Immature natural killer cell (primary cell): ENCODE data around the gene CNTFR. TPM values are rescaled to one million over a fixed set of nuclear protein-coding genes. Genes with fewer than 3 reads are reported as not detected.

Experiments used
- DNase-seq, 3 donors: peaks; one replicate each; pipeline ENCODE4 v3.0.0; 2022; ENCODE audit warnings: mixed read lengths in 1 of 3
- H3K27ac Mint-ChIP-seq, 6 donors: one replicate each; pipeline ENCODE4 v1.8.0; 2020; ENCODE audit warnings: mixed read lengths in 6 of 6, mild to moderate bottlenecking in 5 of 6, inconsistent platforms in 4 of 6, moderate library complexity in 3 of 6
- H3K27me3 Mint-ChIP-seq, 3 donors: one replicate each; pipeline ENCODE4 v1.8.0; 2020 to 2021; ENCODE audit warnings: low read depth in 3 of 3, mild to moderate bottlenecking in 3 of 3, mixed read lengths in 3 of 3, moderate library complexity in 3 of 3, inconsistent platforms in 1 of 3
- H3K36me3 Mint-ChIP-seq, 3 donors: one replicate each; pipeline ENCODE4 v1.8.0; 2020; ENCODE audit warnings: mixed read lengths in 3 of 3, inconsistent platforms in 2 of 3, mild to moderate bottlenecking in 2 of 3
- H3K4me1 Mint-ChIP-seq, 2 donors: one replicate each; pipeline ENCODE4 v1.8.0; 2020; ENCODE audit warnings: inconsistent platforms in 2 of 2, mild to moderate bottlenecking in 2 of 2, mixed read lengths in 2 of 2, moderate library complexity in 1 of 2
- H3K4me3 Mint-ChIP-seq, 5 donors: one replicate each; pipeline ENCODE4 v1.8.0; 2020; ENCODE audit warnings: mild to moderate bottlenecking in 5 of 5, mixed read lengths in 5 of 5, inconsistent platforms in 3 of 5, moderate library complexity in 3 of 5
- H3K9me3 Mint-ChIP-seq, 6 donors: one replicate each; pipeline ENCODE4 v1.8.0; 2020; ENCODE audit warnings: mild to moderate bottlenecking in 6 of 6, mixed read lengths in 6 of 6, inconsistent platforms in 4 of 6, moderate library complexity in 3 of 6
- polyA plus RNA-seq, 3 donors: library from polyadenylated mRNA; unstranded; fragments of 300-500 nt; fragmentation: Illumina TruSeq; gene quantifications; one replicate each; pipeline ENCODE4 v1.2.3, GENCODE V29; 2021

CNTFR gene
- polyA plus RNA-seq, 3 donors from 2014 or later: not detected

DNA sequence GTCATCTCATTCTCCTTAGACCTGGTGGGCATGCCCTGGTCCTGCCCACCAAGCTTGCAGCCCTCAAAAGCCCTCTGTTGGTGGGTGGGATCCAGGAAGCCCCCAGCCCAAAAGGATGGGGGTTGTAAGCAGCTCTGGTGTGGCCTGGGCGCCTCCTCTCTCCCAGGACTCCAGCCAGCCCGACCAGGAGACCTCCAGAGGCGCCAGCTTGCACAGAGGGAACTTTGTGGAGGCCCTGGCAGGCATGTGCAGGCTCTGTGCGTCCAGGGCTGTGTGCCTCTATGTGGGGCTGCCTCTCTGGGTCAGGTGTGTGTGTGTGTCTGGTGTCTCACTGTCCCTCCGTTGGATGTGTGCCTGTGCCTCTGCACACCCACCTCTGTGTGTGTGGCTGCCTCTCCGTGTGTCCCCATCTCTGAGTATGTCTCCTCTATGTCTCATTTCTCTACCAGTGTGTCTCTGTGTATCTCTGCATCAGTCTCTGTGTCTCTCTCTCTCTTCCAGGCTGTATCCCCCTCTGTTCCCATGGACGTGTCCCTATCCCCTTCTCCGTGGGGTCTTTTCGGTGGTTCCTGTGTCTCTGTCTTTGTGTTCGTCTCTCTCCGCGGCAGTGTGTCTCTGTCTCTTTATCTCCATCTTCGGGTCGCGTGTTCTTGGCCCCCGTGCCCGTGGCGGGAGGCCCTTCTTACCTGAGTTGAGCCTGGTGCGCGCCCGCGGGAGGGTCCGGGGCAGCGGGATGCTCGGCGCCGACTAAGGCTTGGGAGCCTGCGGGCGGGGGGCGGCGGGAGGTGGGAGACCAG lies 67.2 kb downstream of the CNTFR start:
- Mint-ChIP-seq H3K27ac (peak overlapping the region; percentile 12 to 74 (median 26)), H3K27me3 (peaks cover 6 to 15% (median 8%) of the 10 kb centered on the region in 3 donors), H3K9me3 (no peaks in the 10 kb centered on the region), H3K4me1 (peaks cover 9 to 14% of the 10 kb centered on the region in 2 donors), H3K4me3 (peak overlapping the region; percentile 74 to 83 (median 81)), H3K36me3 (no peaks in the 10 kb centered on the region)
- DNase-seq: peak; percentile 6 to 12 (median 11)

DNA sequence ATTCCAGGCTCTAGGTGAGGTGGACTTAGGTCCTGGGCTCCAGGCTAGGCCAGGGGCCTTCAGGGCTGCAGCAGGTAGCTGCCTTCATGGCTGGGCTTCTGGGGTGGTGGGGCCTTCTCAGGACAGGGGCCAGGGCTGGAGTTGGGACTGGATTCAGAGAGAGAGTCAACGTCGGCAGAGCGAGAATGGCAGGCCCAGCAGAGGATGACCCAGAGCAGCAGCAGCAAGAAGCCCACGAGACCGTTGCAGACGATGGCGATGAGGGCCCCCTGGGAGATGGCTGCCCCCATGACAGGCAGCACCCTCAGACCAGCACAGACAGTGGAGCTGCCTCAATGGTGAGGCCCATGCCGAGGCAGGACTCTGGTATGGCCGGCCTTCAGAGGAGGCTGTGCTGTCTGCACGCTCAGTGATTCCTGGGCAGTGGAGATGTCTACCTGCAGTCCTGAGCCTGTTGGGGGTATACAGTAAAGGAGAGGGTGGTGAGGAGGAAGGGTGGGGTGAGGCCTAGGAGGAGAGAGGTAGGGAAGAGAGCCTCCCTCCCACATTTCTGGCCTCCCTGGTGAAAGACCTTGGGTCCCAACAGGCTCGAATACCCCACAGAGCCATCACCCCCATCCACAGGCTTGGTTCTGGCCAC lies 68.0 kb downstream of the CNTFR start:
- Mint-ChIP-seq H3K4me1 (peaks cover 9 to 14% of the 10 kb centered on the region in 2 donors), H3K27me3 (peaks cover 6 to 13% (median 8%) of the 10 kb centered on the region in 3 donors), H3K9me3 (no peaks in the 10 kb centered on the region), H3K4me3 (peak overlapping the region in 3 of 5 donors; percentile 39 to 70 (median 46)), H3K27ac (no peak overlapping the region), H3K36me3 (no peaks in the 10 kb centered on the region)
- DNase-seq: no peak

DNA sequence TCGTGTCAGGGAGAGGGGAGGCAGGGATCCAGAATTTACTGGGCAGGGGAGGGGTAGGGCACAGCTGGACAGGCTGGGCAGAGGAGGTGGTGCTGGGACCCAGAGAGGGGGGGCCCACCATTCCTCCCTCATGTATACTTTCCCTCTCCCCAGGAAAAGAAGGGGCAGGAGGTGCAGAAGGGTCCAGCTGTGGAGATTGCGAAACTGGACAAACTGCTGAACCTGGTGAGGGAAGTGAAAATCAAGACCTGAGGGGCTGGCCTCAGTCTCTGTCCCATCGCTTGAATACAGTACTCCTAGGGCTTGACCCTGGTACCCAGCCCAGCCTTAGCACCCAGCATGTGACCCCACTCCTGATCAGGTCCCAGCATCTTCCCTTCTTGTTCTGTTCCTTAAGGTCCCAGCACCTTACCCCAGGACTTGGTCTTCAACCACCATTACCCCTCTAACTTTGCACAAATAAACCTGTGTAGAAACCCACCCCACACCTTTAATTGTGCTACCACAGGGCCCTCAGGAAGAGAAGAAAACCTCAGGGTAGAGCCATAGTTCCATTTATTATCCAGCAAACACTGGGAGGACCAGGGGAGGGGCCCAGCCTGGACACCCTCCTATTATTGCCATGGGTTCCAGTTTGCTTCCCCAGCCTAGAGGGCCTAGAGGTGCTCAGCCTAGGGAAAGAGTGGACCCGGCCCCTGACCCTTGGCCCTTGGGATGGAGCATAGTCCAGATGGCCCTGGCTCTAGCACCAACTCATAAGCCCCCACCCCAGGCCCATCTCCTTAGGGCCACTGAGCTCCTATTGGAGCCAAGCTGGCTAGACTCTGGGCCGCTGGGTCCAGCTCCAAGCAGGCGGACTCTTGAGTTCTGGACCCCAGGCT lies 68.8 kb downstream of the CNTFR start:
- Mint-ChIP-seq H3K36me3 (no peaks in the 10 kb centered on the region), H3K9me3 (no peaks in the 10 kb centered on the region), H3K4me1 (peaks cover 9 to 14% of the 10 kb centered on the region in 2 donors), H3K4me3 (peak overlapping the region in 2 of 5 donors; percentile 18 to 70), H3K27me3 (peaks cover 7 to 13% (median 9%) of the 10 kb centered on the region in 3 donors), H3K27ac (no peak overlapping the region)
- DNase-seq: no peak

DNA sequence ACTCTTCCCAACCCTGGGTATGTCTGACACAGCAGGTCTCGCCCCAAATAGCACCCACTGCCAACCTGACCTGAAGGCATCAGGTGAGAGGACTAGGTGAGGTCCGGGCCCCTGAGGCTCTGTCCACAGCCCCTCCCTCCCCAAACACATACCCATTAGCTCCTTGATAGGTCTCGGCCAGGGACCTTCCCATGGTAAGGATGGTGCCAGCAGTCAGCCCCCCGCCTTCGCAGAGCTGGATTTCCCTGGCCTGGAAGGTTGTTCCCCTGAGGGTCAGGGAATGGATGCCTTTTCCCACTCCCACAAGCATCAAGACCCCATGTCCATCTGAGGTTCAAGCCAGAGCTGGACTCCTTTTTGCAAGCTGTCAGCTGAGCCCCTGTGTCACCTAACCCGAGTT lies 69.4 kb downstream of the CNTFR start:
- no peak overlapping the region for H3K27ac Mint-ChIP-seq

DNA sequence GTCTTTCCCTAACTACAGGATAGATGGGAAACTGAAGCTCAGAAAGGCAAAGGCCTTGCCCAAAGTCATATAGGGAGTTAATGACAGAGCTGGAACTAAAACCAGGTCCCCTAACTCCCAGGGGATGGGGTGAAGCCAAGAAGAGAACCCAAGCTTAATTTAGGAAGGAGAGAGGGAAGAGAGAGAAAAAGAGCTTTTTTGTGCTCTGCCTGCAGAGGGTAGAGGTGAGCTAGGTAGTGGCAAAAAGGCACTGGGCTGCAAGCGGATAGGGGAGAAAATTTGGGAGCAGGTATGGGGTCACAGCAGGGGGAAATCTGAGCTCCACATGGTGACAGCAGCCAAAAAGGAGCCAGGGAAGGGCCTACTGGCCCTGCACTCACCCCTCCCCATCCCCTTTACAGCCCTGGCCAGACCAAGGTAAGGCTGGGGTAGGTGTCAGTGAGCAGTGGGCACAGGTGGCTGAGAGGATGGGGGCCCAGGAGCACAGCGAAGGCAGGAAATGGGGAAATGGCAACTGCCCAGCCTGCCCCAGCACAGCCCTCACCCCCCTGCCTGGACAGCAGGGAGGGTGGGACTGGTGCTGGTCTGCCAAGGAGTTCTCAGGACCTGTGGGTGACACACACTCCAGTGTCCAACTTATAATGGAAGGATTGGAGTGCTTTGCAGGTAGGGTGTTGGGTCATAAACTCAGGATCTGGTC lies 70.1 kb downstream of the CNTFR start:
- Mint-ChIP-seq H3K36me3 (no peaks in the 10 kb centered on the region), H3K27ac (no peak overlapping the region), H3K4me1 (peaks cover 9 to 14% of the 10 kb centered on the region in 2 donors), H3K4me3 (no peak overlapping the region), H3K27me3 (peaks cover 3 to 9% (median 6%) of the 10 kb centered on the region in 3 donors), H3K9me3 (no peaks in the 10 kb centered on the region)
- no peak for DNase-seq

More for the DNA sequence above, 69.4 kb downstream of the CNTFR start:
- Mint-ChIP-seq H3K36me3 (no peaks in the 10 kb centered on the region), H3K4me3 (no peak overlapping the region), H3K9me3 (no peaks in the 10 kb centered on the region), H3K4me1 (peaks cover 9 to 14% of the 10 kb centered on the region in 2 donors), H3K27me3 (peaks cover 3 to 9% (median 9%) of the 10 kb centered on the region in 3 donors)
- DNase-seq: no peak

DNA sequence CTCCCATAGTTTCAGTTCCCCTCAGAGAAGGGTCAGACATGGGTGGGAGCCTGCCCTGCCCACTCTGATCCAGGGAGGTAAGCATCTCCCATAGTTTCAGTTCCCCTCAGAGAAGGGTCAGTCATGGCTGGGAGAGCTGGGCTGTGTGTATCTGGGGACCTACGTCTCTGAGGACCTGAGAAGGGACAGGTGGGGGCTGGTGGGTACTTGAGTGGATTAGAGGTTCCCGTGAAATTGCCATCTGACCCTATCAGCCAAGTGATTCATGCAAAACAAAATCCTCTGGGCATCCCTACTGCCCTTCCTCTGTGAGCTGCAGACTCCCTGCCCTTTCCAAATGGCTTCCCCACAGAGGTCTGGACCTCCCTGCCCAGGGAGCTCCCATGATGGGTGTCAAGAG lies 70.6 kb downstream of the CNTFR start:
- H3K4me1 Mint-ChIP-seq: peaks cover 8 to 13% of the 10 kb centered on the region in 2 donors
- no peaks in the 10 kb centered on the region for H3K9me3 Mint-ChIP-seq
- no peak overlapping the region for H3K27ac Mint-ChIP-seq
- no peak for DNase-seq
- no peak overlapping the region for H3K4me3 Mint-ChIP-seq
- H3K27me3 Mint-ChIP-seq: peaks cover 3 to 7% (median 6%) of the 10 kb centered on the region in 3 donors
- no peaks in the 10 kb centered on the region for H3K36me3 Mint-ChIP-seq

DNA sequence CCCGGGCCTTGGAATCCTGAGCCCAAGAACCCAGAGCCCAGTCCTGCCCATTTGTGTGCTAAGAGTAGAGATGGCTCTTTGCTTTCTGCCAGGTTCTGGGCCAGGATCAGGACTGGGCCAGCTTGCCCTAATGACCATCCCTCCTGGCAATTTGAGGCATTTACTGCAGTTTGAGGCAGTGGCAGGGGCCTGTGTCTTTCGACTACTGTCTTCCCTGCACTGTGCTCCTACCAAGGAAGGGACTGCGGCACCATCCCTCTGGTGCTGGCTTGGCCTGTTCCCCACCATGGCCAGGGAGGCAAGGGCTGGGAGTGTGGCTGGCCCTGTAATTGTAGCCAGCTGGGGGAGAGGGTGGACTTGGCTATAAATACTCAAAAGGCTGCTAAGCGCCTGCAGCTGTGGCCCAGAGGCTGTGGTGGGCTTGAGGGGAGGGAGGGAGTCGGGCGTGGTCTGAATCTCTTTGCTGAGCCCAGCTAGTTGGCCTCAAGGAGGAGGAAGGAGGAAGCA lies 71.4 kb downstream of the CNTFR start:
- no peak for DNase-seq
- Mint-ChIP-seq H3K4me1 (peaks cover 4 to 7% of the 10 kb centered on the region in 2 donors), H3K9me3 (no peaks in the 10 kb centered on the region), H3K27ac (no peak overlapping the region), H3K27me3 (peaks cover 5 to 7% (median 6%) of the 10 kb centered on the region in 3 donors), H3K4me3 (no peak overlapping the region), H3K36me3 (no peaks in the 10 kb centered on the region)

DNA sequence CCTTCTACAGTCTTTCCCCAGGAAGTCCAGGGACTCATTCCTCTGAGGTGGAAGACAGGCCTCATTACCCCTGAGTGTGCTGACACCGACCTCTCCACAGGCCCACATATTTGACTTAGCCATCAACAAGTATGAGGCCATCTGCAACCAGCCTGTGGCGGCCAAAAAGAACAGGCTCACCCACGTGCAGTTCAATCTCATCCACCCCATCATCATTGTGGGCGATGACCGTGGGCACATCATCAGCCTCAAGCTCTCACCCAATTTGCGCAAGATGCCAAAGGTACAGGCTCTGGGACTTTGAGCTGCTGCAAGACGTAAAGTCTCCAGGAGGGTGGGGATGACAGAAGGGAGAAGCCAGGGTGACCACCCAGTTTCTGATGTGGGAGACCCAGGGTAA lies 72.3 kb downstream of the CNTFR start:
- DNase-seq: no peak
- Mint-ChIP-seq H3K27ac (no peak overlapping the region), H3K4me3 (no peak overlapping the region), H3K4me1 (peaks cover under 1% of the 10 kb centered on the region in 2 donors), H3K36me3 (no peaks in the 10 kb centered on the region), H3K9me3 (no peaks in the 10 kb centered on the region), H3K27me3 (peaks cover 3 to 7% (median 3%) of the 10 kb centered on the region in 3 donors)

DNA sequence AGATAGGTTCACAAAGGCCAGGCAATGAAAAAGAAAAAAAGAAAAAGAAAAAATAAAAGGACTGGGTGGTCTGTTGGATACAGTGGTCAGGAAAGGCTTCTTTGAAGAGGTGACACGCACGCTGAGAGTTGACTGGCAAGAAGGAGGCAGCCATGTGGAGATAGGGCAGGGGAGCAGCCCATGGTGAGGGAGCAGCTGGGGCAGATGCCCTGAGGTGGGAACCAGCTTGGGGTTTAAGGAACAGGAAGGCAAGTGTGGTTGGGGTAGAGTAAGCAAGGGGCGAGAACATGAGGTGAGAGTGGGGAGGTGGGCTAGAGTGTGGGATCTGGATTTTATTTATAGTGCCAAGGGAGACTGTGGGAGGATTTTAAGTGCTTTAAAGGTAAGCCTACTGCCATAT lies 73.6 kb downstream of the CNTFR start:
- no peaks in the 10 kb centered on the region for H3K4me1 Mint-ChIP-seq
- no peak overlapping the region for H3K27ac Mint-ChIP-seq
- H3K4me3 Mint-ChIP-seq: no peak overlapping the region
- DNase-seq: no peak
- no peaks in the 10 kb centered on the region for H3K9me3 Mint-ChIP-seq
- no peaks in the 10 kb centered on the region for H3K36me3 Mint-ChIP-seq
- peaks cover 1 to 6% (median 3%) of the 10 kb centered on the region in 3 donors for H3K27me3 Mint-ChIP-seq

DNA sequence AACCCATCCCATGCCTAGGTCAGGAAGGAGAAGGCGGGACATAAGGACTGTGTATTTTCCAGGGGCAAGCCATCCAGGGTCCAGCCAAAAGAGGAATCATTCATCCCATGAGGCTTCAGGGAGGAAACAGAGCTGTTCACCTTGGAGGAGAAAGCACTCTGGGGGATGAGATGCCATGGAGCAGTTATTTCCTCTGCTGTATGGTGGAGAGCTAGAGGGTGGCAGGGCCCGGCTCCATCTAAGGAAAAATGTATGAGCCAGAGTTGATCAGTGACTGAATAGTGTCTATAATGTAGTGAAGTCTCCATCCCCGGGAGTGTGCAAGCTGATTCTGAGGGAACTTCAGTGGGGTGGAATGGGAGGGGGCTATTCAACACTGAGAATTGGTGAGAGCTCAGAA lies 74.7 kb downstream of the CNTFR start:
- Mint-ChIP-seq H3K27me3 (peaks cover 2 to 6% (median 3%) of the 10 kb centered on the region in 3 donors), H3K9me3 (no peaks in the 10 kb centered on the region), H3K4me1 (no peaks in the 10 kb centered on the region), H3K36me3 (no peaks in the 10 kb centered on the region), H3K4me3 (no peak overlapping the region), H3K27ac (no peak overlapping the region)
- no peak for DNase-seq

DNA sequence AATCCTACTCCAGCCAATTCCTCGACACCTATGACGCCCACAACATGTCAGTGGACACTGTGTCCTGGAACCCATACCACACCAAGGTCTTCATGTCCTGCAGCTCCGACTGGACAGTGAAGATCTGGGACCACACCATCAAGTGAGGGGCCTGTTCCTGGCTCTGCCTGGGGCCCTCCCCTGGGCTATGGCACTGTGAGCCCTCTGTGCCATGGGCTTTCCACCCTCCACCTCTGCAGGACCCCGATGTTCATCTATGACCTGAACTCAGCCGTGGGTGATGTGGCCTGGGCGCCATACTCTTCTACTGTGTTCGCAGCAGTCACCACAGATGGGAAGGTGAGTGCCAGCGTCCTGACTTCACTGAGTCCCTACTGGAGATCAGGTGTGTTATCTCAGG lies 75.1 kb downstream of the CNTFR start:
- no peak for DNase-seq
- H3K4me1 Mint-ChIP-seq: no peaks in the 10 kb centered on the region
- peaks cover 2 to 6% (median 3%) of the 10 kb centered on the region in 3 donors for H3K27me3 Mint-ChIP-seq
- no peak overlapping the region for H3K4me3 Mint-ChIP-seq
- H3K9me3 Mint-ChIP-seq: no peaks in the 10 kb centered on the region
- no peak overlapping the region for H3K27ac Mint-ChIP-seq
- H3K36me3 Mint-ChIP-seq: no peaks in the 10 kb centered on the region

DNA sequence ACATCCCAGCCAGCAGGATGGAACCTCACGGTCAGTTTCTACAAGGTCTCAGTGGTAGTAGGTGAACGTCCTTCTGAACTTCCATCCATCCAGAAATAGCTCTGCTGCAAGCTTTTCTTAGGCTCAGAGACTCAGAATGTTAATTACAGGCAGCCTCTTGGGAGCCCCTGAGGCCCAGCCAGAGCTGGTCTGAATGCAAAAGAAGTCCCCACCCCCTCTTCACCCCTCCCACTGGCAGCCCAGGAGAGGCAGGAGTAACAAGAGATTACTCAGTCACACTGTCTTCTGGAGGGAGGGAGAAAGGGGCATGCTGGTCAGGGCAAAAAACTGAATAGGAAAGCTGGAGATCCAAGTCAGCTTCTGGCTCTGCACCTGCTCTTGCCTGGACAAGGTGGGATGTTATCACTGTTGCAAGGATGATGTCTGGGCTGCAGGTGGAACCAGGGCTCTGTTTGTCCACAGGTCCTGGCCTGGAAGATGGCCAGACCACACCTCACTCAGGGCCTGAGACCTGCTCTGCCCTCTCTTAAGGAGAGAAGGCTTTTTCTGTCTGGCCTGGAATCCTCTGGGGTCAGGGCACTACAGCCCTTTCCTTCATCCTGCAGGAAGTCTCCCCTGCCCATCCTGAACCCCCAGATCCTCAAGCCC lies 75.8 kb downstream of the CNTFR start:
- peaks cover 2 to 6% (median 3%) of the 10 kb centered on the region in 3 donors for H3K27me3 Mint-ChIP-seq
- H3K4me3 Mint-ChIP-seq: no peak overlapping the region
- no peaks in the 10 kb centered on the region for H3K4me1 Mint-ChIP-seq
- no peak overlapping the region for H3K27ac Mint-ChIP-seq
- DNase-seq: no peak
- no peaks in the 10 kb centered on the region for H3K9me3 Mint-ChIP-seq
- H3K36me3 Mint-ChIP-seq: no peaks in the 10 kb centered on the region
